HG03354 (cell line): ENCODE results near the gene AOC2.
"Not testable (repeated sequence)": the region's sequence is repeated elsewhere in the genome, so short reads cannot be mapped to it uniquely, and the experiment has no call there.

Experiments used
- ATAC-seq: cut with Tn5 transposase; IDR thresholded peaks from one replicate; pipeline ENCODE4 v1.9.1; 2021; ENCODE audit warnings: mild to moderate bottlenecking; ENCODE audit not compliant: unreplicated experiment, poor library complexity, severe bottlenecking

The AOC2 gene

GRCh38 chr17:42851371-42852240 is 7.2 kb downstream of the AOC2 start:
- not testable (repeated sequence) for ATAC-seq

DNA sequence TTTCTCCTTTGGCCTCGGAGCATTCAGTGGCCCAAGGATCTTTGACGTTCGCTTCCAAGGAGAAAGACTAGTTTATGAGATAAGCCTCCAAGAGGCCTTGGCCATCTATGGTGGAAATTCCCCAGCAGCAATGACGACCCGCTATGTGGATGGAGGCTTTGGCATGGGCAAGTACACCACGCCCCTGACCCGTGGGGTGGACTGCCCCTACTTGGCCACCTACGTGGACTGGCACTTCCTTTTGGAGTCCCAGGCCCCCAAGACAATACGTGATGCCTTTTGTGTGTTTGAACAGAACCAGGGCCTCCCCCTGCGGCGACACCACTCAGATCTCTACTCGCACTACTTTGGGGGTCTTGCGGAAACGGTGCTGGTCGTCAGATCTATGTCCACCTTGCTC is 8.0 kb downstream of the AOC2 start:
- no peak for ATAC-seq

- no peak for ATAC-seq
These were observed 8.6 kb downstream of the AOC2 start for GRCh38 chr17:42853004-42853403.

DNA sequence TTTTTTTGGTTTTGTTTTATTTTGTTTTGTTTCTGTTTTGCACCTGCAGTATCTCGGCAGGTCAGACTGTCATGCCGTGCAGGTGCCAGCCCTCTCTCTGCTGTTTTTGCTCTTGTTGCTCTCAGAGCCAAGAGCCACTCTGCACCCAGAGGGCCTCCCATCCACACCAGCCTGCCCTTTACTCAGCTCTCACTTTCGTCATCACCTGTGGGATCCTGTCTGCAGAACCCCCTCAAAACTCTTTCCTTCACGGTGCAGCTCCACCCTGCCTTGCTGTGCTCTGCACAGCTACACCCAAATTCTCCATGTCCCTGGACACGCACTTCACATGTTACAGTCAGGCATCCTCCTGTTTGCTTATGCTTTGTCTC is 9.2 kb downstream of the AOC2 start:
- no peak for ATAC-seq

DNA sequence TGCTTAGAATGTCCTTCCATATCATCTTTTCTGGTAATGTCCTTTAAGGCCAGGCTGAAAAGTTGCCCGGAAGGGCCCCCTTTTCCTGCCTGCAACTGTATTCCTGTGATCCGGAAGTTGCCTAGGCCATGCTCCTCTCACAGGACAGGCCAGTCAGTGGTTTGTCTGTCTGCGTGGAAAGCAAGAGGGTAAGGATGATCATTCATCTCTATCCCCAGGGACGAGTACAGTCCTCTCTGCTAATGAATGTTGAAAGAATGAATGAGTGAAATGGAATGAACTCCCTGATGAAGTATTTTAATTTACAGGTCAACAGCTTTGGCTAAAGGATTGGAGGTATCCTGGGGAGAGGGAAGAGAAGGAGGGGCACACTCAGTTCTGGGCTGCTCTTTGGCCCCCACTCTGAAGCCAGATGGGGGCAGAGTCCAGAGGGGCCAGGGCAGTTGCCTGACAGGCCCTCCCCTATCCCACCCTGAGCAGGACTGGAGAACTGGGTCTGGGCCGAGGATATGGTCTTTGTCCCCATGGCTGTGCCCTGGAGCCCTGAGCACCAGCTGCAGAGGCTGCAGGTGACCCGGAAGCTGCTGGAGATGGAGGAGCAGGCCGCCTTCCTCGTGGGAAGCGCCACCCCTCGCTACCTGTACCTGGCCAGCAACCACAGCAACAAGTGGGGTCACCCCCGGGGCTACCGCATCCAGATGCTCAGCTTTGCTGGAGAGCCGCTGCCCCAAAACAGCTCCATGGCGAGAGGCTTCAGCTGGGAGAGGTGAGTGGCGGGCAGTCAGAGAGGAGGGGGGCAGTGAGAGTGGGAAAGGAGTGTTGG is 9.8 kb downstream of the AOC2 start:
- no peak for ATAC-seq

DNA sequence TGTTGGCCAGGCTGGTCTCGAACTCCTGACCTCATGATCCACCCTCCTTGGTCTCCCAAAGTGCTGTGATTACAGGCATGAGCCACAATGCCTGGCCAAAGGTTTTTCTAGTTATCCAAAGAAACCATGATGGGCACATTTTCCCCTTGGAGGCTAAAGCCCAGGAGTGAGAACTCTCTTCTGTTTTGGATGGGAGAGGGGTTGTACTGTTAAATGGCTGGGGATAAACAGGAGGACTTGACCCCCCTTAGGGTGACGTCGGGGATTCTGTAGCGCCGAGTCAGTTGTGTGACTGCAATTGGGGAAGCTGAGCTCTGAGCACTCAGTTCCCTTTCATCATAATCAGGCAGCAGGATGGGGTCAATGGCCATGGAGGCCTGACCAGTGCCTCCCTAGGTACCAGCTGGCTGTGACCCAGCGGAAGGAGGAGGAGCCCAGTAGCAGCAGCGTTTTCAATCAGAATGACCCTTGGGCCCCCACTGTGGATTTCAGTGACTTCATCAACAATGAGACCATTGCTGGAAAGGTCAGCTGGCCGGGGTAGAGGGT is 10.7 kb downstream of the AOC2 start:
- no peak for ATAC-seq

- ATAC-seq = not testable (repeated sequence)
These were observed 11.7 kb downstream of the AOC2 start for GRCh38 chr17:42856093-42856492.

DNA sequence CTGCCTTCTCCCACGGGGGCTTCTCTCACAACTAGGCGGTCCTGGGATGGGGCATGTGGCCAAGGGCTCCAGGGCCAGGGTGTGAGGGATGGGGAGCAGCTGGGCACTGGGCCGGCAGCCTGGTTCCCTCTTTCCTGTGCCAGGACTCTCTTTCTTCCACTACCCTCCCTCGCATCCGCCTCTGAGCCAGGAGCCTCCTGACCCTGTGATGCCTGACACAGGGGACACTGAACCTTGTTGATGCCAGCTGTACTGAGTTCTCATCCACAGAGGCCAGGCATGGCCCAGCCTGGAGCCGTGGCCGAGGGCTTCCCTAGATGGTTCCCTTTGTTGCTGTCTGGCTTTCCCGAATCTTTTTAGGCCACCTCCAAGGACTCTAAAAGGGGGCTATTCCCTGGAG is 12.1 kb downstream of the AOC2 start:
- not testable (repeated sequence) for ATAC-seq

DNA sequence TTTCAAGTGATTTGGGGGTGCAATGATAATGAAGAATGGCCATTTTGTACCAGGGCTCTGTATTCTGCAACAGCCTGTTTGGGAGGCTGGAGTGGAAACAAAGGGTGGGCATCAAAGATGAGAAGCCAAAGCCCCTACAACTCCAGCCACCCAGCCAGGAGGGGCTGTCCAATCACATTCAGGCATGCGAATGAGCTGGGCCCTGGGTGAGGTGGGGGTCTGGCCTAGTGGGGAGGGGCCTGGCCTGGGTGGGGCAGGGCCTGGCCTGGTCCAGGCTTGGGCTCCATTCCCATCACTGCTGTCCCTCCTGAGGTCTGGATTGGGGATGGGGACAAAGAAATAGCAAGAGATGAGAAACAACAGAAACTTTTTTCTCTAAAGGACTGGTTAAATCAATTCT is 13.0 kb downstream of the AOC2 start:
- no peak for ATAC-seq

- no peak for ATAC-seq
These were observed 21.3 kb downstream of the AOC2 start for GRCh38 chr17:42865638-42866094.

GRCh38 chr17:42866216-42866615 is 21.8 kb downstream of the AOC2 start:
- no peak for ATAC-seq

- ATAC-seq = no peak
These were observed 22.5 kb downstream of the AOC2 start for GRCh38 chr17:42866631-42867575.

- ATAC-seq = not testable (repeated sequence)
These were observed 23.4 kb downstream of the AOC2 start for GRCh38 chr17:42867694-42868261.

DNA sequence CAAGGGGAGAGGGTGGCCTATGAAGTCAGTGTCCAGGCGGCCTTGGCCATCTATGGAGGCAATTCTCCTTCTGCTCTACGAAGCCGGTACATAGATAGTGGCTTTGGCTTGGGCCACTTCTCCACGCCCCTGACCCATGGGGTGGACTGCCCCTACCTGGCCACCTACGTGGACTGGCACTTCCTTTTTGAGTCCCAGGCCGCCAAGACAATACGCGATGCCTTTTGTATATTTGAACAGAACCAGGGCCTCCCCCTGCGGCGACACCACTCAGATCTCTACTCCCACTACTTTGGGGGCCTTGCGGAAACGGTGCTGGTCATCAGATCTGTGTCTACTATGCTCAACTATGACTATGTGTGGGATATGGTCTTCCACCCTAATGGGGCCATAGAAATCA is 24.0 kb downstream of the AOC2 start:
- ATAC-seq = no peak

DNA sequence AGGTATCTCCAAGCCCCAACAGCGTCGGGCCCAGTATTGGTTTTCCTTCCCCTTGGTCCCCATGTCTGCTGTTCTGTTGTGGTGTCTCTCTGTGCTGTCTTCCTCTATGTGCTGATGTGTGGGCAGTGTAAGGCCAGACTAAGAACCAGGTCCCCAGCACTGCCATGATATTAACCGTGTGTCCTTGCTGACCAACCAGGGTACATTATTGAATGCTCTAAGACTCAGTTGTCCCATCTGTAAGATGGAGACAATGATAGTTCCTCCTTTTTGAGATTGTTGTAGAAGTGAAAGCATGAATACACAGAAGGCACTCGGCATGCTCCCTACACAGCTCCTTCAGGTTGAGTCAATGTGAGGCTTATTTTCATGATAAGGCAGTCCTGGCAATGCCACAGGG is 27.3 kb downstream of the AOC2 start:
- ATAC-seq = no peak

DNA sequence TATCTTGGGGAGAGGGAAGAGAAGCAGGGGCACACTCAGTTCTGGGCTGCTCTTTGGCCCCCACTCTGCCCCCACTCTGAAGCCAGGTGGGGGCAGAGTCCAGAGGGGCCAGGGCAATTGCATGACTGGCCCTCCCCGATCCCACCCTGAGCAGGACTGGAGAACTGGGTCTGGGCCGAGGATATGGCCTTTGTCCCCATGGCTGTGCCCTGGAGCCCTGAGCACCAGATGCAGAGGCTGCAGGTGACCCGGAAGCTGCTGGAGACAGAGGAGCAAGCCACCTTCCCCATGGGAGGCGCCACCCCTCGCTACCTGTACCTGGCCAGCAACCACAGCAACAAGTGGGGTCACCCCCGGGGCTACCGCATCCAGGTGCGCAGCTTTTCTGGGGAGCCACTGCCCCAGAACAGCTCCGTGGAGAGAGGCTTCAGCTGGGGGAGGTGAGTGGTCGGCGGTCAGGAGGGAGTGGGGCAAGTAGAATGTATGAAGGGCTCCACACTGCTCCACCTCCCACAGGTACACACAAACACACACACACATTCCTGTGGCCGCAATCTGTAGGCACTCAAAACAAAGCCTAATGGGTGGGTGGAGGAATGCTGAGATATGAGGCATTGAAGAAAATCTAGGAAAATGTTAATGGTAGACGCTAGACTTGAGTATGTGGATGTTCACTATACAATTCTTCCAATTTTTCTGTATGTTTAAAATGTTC is 28.0 kb downstream of the AOC2 start:
- no peak for ATAC-seq

- no peak for ATAC-seq
These were observed 28.9 kb downstream of the AOC2 start for GRCh38 chr17:42873315-42873714.

GRCh38 chr17:42873932-42874695 is 29.7 kb downstream of the AOC2 start:
- not testable (repeated sequence) for ATAC-seq
